Measurements from ENCODE around the gene SLC35E4. TPM values are rescaled to one million over a fixed set of nuclear protein-coding genes. Genes with fewer than 3 reads are reported as not detected.
A peak's percentile ranks its signal among the peaks of the same experiment; 100 is the strongest.
"Not testable (repeated sequence)": the region's sequence is repeated elsewhere in the genome, so short reads cannot be mapped to it uniquely, and the experiment has no call there.

SLC35E4 gene
- total RNA-seq, 1 experiment from 2014 or later: 8.2 TPM

DNA sequence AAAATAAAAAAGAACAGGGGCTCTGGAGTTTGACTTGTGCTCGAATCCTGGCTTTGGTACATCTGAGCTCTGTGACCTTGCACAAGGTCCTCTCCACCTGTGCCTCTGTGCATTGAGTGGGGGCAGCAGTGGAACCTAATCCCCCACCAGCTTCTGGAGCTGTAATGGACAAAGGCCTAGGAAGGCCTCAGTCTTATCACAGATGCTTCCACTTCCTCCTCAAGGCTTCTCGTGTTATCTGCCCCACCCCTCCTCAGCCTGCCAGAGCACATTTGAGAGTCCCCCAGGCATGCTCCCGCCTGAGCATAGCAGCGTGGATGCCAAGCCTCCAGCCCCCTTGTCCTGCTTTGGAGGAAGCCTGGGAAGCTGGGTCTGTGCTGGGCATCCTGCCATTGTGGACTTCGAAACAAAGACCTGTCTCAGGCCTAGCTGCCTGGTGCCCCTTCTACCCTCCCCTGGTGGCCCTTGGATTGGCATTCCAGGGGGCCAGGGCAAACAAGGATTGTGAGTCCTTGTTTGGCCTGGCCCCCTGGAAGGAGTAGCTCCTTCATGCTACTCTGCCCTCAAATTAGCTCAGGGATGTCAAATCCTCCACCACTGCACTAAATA is 15.0 kb downstream of the SLC35E4 start:
- DNase-seq (ENCODE audit: low read depth): no peak

DNA sequence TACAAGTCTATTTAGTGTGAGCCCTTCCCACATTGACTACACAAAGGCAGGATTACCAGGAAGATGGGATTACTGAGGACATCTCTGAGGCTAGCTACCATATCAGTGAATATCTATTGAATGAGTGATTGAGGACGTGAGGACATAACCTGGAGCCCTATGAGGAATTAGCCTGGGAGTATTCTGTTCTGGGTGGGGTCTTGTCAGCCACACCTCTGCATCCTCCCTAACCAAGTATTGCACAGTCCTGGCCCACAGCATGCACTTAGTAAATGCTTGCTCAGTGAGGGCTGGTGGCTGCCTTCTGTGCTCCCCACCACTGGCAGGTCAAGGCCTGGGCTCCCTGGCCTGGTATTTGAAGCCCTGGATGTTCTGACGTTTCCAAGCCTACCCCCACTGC is 17.3 kb downstream of the SLC35E4 start:
- DNase-seq (ENCODE audit: low read depth): no peak

DNA sequence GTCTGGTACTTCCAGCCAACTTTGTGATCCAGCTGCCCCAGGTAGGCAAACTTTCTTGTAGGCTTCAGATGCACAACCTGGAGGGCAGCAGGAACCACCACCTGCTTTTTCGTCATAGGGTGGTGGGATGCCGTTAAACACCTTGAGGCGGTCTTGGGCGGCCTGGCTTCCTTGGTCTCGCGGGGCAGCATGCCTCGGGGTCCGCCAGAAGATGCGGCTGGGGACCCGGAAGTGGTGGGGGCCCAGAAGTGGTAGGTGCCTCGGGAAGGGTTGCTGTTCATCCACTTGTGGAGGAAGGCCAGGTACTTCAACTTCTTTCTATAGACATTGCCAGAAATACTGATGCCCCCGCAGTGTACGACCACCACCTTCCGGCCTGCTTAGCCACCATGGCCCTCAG is 18.8 kb downstream of the SLC35E4 start:
- DNase-seq (ENCODE audit: low read depth): no peak

DNA sequence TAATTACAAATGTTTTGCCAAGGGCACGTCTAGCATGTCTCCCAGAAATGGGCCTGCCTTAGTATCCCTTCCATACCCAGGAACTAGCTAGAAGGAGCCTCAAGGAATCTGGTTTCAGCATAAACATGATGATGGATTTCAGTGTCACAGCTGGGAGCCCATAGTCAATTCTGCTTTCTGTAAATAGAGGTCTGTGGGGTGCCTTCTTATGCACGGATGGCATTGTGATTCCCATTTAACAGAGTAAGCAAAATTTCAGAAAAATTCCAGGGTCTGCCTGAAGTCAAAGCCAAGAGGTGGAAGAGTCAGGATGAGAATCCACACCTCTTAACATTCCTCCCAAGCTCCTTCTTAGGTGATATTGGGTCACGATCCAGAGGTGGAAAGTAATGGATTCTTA is 20.0 kb downstream of the SLC35E4 start:
- DNase-seq (ENCODE audit: low read depth): no peak

DNA sequence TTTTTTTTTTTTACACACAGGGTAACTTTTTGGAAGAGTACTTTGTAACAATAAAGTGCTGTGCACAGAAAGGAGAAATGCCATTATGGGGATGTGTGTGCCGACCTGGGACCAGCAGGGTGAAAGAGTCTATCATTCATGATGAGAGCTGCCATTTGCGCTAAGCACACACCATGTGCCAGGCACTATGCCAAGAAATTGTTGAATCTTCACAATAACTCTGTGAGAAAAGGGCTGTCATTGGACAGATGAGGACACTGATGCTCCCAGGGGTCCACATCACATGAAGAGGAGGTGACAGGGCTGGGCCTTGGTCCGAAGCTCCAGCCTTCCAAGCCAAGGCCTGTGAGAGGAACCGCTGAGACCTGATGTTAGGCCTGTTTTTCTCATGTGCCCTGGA is 26.5 kb downstream of the SLC35E4 start:
- DNase-seq (ENCODE audit: low read depth): no peak

DNA sequence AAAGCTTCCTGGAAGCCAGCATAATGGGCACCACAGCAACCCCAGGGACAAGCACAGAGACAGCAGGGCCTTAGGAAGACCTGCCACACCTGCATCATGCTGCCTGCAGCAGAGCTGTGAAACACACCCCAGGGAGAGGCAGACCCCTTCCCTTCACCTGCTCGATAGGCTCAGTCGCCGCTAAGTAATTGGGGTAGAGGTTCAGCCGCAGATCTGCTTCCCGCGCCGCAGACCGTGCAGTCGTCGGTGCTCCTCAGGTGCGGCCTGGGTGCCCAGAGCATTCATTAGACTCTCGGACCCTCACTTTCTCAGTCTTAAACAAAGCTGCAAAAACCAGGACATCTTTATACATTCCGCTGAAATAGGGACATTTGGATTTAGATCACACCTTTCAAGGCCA is 29.2 kb downstream of the SLC35E4 start:
- no peak for DNase-seq (ENCODE audit: low read depth)

DNA sequence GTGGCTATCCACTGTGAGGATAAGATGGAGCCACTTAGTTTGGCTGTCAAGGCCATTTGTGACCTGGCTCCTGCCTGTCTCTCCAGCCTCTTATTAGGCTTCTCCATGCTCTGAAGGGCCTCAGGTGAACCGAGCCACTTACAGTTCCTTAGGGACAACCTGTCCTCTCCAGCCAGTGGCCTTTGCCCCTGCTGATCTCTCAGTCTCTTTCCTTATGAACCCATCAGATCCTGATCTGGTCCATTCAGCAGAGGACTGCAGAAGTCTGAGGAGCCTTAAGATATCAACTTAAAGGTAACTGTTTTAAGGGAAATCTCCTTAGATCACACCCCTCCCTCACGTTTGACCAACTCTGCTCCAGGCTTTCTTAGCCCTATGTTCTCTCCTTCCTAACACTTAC is 29.7 kb downstream of the SLC35E4 start:
- DNase-seq (ENCODE audit: low read depth): no peak

DNA sequence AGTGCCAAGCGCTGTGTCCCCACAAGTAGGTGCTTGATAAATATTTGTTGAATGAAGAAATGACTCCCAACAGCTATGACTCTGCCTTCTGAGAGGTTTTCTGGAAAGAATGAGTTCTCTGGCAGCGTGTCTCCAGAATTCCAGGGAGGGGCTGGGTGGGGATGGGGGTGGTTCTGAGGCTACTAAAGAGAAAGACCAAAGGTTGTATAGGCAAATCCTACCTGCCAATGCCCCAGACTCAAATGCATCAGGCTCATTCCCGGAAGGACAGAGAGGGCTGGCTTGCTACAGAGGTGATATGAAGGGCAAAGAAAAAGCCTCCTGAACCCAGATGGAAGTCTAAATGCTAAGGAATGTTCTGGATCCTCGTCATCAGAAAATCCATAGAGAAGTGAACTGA is 30.2 kb downstream of the SLC35E4 start:
- no peak for DNase-seq (ENCODE audit: low read depth)

DNA sequence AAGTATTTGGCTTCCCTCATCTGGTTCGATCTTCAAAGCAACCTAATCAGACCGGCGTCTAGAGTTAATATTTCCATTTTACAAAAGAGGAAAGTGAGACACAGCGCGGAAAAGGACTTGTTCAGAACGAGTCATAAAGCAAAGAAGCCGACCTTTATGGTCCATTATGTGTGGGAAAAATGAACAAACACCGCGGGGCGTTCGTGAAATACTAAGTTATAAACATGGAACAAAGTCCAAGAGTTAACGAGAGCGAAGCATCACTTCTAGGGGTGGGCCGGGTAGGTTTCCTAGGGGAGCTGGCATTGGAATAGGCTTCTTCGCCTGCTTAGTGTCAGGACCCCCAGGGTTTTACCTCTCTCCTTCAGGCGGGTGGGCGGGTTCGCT is 31.5 kb downstream of the SLC35E4 start:
- DNase-seq (ENCODE audit: low read depth): no peak

DNA sequence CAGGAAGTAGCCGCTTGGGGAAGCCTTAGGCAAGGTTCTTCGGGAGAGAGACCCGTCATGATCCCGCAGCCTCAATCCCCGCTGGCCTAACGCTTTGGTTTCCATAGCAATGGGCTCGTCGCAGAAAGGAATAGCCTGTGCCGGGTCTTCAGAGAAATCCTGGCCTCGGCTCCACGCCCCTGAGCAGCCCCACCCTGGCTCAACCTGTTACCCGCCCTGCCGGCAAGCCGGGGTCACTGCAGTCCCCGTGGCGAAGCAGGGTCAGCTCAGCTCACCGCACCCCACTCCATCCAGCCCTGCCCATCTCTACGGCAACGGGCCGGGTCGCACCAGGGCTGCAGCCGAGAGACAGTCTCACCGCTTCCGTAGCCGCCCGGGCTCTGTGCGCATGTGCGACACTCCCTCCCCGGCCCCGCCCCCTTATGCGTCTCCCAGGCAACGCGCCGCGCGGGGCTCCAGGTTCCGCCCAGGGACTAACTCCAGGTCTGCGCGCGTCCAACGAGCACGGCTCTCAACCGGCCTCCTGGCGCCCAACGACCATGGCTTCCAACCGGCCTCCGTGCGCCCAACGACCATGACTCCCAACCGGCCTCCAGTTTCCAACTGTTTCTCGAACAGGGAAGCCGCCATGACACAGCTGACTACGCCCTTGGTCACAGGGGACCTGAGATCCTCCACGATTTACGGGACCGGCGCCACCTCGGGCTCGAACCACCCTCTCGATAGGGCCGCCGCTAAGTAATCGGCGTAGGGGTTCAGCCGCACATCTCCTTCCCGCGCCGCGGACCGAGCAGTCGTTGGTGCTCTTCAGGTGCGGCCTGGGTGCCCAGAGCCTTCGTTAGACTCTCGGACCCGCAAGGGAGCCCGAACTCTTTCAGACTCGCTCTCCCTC is 32.2 kb downstream of the SLC35E4 start, which contains the start of gene DUSP18:
DUSP18 (minus strand) TSS at position 382 of the 892 bp plus-strand sequence. CDS start 3,872 bp downstream, outside the sequence.
- DNase-seq (ENCODE audit: low read depth): peak; percentile 96

DNA sequence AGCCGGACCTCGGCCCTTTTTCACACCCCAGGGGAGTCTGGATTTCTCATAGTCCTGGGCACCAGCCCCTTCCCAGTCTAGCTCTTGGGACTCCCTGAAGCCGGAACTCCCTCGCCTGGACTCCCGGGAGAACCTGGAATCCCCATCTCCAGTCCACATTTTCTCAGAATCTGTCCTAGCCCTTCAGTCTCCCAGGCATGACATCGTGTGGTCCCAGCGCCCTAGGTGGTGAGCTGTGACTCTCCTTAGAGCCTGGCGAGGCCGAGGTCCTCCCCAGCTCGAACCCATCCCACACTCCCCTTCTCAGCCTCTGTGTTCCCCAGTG is 32.8 kb downstream of the SLC35E4 start:
- DNase-seq (ENCODE audit: low read depth): peak; percentile 17

DNA sequence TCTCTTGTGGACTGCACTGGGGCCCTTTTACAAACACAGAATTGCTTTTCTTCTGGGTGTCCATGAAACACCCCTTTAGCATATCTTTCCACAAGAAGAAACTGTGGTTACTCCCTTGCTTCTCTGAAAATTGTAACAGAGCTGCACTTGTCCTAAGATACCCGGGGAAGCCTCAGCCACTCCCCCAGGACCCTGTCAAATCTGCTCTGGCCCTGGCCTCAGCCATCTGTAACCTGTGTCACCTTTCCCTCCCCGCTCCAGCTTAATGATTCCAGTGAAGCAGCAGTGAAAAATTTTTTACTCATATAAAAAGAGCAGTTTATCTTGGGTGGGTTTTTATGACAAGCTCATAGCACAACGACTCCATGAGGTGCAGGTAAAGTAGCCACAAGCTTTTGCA is 35.5 kb downstream of the SLC35E4 start:
- DNase-seq (ENCODE audit: low read depth): no peak

DNA sequence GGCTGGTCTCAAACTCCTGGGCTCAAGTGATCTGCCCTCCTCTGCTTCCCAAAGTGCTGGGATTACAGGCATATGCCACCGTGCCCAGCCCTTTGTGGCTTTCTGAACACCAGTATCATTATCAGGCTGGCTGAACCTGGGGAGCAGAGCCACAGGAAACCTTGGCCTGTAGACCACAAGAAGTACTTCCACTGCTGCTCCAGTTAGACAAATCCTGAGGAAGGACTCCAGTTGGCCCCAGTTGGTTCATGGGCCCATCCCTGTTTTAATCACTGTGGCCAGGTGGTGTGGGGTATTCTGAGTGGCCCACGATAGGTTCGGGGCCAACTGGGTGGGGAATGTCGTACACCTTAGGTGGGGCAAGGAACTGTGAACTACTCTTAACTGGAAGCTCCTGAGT is 37.6 kb downstream of the SLC35E4 start:
- DNase-seq (ENCODE audit: low read depth): no peak

DNA sequence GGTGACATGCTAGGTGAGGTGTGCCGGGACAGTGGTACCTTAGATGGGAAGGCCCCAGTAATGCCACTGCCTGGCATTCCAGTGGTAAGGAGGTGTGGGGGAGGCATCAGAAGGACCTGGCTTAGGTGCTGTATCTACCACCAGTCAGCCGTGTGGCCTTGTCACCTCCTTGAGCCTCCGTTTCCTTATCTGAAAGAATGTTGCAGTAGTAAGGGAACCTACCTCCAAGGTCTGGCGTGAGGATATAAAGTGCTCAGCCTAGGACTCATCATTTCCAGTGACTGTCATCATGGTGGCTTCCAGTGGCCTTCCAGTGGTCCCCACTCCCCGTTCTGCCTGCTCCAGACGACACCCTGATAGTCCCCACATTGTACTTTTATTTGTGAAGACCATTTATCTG is 38.9 kb downstream of the SLC35E4 start:
- no peak for DNase-seq (ENCODE audit: low read depth)

DNA sequence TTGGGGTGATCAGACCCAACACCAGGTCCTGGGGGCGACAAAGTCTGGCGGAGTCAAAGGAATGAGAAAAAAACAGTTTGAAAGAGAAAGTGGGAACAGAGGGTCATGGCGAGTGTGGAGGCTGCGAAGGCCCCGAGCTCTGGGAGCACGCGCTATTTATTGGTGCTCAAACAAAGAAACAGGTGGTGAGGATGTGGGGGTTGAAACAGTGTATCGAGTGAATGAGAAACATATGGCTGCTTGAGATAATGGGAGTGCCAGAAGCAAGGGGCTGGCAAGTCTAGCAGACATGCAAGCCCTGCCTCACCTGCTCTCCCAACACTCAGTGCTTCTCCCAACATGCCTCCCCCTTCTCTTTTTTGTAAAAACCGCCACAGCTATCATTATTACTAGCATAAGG is 39.9 kb downstream of the SLC35E4 start:
- no peak for DNase-seq (ENCODE audit: low read depth)

DNA sequence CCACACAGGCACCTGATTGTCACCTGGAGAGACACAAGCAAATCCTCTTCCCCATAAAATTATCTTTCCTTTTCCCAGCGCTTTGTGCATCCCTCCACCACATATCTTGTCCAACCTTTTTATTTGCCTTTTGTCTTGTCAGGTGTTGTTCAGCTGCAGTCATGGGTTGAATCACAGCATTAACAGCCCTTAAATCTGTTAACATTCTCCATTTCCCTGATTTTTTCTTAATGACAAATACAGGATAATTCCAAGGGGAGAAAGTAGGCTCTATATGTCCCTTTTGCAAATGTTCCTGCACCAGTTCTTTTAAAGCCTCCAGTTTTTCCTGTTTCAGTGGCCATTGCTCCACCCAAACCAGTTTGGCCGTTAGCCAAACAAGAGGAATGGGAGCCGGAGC is 41.0 kb downstream of the SLC35E4 start:
- not testable (repeated sequence) for DNase-seq (ENCODE audit: low read depth)

DNA sequence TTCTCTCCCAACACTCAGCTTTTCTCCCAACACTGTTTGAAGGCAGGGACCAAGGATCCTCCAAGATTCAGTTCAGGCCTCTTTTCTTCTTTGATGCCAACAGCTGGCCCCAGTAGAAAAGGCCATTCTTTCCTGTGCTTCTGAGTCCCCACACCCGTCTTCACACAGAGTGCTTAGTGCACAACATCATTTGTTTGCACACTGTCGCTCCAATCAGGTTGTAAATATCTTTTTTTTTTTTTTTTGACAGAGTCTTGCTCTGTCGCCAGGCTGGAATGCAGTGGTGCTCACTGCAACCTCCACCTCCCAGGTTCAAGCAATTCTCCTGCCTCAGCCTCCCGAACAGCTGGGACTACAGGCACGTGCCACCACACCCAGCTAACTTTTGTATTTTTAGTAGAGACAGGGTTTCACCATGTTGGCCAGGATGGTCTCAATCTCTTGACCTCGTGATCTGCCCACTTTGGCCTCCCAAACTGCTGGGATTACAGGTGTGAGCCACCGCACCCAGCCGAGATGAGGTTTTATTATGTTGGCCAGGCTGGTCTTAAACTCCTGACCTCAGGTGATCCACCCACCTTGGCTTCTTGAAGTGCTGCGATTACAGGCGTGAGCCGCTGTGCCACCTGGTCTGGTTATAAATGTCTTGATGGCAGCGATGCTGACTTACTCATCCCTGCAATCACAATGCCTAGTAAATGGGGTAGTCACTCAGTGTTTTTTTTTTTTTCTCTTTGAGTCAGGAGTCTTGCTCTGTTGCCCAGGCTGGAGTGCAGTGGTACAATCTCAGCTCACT is 44.5 kb downstream of the SLC35E4 start:
- DNase-seq (ENCODE audit: low read depth): not testable (repeated sequence)

DNA sequence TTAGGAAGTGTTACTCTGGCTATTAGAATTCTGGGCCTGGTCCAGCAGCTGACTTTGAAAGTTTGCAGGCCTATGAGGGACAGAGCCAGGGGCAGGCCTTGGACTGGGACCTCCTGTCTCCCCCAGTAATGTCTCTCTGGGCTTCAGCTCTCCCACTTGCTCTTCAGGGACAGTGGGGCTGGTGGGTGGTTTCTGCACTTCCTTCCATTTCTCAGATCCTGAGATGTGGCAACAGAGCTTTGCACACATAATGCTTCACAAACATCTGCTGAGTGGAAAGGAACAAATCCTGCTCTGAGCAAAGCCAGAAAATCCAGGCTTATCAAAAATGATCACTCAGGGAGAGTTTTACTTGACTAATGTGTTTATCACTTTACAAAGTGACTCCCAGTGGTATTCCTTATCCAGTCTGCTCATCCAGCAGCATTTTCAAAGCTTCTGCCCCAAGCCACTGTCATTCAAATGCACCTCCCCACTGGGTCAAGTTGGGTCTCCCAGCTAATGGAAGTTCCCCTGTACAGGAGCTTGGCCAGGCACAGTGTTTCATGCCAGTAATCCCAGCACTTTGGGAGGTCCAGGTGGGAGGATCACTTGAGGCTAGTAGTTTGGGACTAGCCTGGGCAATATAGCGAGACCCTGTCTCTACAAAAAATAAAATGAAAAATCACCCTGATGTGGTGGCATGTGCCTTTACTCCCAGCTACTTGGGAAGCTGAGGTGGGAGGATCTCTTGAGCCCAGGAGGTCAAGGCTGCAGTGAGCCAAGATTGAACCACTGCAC is 45.6 kb downstream of the SLC35E4 start:
- no peak for DNase-seq (ENCODE audit: low read depth)

DNA sequence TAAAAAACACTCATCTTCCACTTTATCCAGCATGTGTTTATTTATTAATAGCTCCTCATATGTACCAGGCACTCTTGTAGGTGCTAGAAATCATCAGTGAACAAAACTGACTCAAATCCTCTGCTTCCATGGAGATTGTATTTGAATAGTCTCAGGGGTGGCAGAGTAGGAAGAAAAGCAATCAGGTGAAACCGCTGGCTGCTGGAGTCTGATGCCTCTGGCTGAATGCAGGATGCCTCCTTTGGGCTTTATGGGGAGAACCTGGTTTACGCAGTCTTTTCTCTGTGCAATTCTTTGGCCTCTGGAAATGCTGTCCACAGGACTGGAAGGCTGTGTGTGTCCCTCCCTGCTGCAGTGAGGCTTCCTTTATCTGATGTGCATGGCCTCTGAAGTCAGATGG is 46.2 kb downstream of the SLC35E4 start:
- DNase-seq (ENCODE audit: low read depth): no peak

DNA sequence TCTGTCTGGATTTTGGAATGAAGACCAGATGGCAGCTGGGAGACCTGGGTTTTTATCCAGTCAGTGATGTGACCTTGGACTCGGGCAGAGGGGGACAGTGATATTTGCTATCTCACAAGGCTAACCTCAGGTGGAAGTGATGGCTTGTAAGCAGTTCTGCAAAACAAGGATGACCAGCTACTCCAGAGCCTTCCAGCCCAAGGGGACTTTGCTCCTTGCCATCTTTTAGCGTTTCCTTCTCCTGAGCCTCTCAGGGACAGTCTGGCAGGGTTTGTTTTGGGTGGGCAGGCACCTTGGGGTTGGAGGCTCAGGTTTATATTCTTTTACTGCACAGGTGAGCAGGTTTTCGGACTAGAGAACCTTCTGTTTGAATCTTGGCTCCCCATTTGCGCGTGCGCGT is 49.6 kb downstream of the SLC35E4 start:
- no peak for DNase-seq (ENCODE audit: low read depth)

DNA sequence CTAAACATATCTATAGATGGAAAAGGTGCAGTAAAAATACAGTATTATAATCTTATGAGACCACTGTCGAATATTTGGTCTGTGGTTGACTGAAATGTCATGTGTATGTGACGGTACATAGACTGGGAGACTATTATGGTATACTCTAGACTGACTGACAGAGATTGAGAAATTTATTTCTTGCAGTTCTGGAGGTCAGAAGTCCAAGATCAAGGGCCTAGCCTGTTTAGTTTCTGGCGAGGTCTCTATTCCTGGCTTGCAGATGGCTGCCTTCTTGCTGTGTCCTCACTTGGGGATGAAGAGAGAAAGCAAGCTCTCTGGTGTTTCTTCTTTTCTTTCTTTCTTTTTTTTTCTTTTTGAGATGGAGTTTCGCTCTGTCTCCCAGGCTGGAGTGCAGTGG is 51.8 kb downstream of the SLC35E4 start:
- DNase-seq (ENCODE audit: low read depth): no peak

DNA sequence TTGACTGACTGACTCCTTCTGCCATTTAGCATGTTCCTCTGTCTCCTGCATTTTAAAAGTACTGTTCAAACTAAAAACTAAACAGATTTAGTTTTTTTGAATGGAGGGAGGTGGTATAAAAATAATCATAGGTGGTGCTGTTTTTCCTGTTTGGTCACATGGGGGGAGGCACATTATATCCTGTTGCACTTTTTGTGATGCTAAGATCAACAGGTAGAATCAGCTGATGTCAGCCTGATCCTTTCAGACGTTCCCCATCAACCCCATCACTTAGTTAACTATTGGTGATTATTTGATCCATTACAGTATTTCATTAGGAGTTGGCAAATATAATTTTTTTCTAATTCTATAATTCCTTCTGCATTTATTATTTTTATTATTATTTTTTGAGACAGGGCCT is 54.0 kb downstream of the SLC35E4 start:
- no peak for DNase-seq (ENCODE audit: low read depth)
